ENCODE measurements around the gene RASL11B.

DNA sequence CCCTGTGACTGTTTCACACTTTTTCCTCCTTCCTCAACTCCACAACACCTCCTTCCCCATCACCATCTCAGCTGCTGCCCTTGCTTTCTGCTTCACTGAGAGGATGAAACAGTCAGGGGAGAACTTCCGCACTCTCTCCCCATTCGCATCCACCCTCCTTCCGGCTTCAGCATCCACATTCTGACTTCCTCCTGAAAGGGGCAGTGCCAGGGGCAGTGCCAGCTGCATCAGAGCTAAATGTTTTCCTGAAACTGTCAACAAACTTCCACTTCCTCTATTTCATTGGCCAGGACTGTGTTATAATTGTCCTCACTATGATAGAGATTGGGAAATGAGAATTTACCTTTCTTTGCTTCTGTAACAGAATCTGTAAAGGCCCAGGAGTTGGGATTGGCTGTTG, 18.2 kb upstream of the RASL11B start:
- TF ChIP-seq, protein P1, sequence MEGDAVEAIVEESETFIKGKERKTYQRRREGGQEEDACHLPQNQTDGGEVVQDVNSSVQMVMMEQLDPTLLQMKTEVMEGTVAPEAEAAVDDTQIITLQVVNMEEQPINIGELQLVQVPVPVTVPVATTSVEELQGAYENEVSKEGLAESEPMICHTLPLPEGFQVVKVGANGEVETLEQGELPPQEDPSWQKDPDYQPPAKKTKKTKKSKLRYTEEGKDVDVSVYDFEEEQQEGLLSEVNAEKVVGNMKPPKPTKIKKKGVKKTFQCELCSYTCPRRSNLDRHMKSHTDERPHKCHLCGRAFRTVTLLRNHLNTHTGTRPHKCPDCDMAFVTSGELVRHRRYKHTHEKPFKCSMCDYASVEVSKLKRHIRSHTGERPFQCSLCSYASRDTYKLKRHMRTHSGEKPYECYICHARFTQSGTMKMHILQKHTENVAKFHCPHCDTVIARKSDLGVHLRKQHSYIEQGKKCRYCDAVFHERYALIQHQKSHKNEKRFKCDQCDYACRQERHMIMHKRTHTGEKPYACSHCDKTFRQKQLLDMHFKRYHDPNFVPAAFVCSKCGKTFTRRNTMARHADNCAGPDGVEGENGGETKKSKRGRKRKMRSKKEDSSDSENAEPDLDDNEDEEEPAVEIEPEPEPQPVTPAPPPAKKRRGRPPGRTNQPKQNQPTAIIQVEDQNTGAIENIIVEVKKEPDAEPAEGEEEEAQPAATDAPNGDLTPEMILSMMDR (IDR thresholded peaks at IDR 0.05), result no peak
- no peak for TF ChIP-seq POLR2A (IDR thresholded peaks at IDR 0.05)
- no peak for TF ChIP-seq EP300 (IDR thresholded peaks at IDR 0.05; ENCODE audit: low read depth)

Measured in transverse colon (tissue), 3 donors.